Hematopoietic multipotent progenitor cell treated with erythropoietin and hydrocortisone succinate and interleukin-3 and kit ligand, for 17 days (in vitro differentiated cells): Measurements from ENCODE around the gene DCAF10.
"Not testable (repeated sequence)": the region's sequence is repeated elsewhere in the genome, so short reads cannot be mapped to it uniquely, and the experiment has no call there.

Experiments used
- DNase-seq: peaks from one replicate; pipeline ENCODE4 v3.0.0-alpha.2; 2015; ENCODE audit warnings: low spot score

The DCAF10 gene

GRCh38 chr9:37870081-37870798 lies 69.6 kb downstream of the DCAF10 start:
- DNase-seq, result no peak

GRCh38 chr9:37870799-37871176 lies 70.2 kb downstream of the DCAF10 start:
- no peak for DNase-seq

GRCh38 chr9:37873955-37874354 lies 73.4 kb downstream of the DCAF10 start:
- no peak for DNase-seq

- DNase-seq, result no peak
These were observed 75.8 kb downstream of the DCAF10 start for GRCh38 chr9:37876376-37876775.

- DNase-seq, result no peak
These were observed 80.4 kb downstream of the DCAF10 start for GRCh38 chr9:37880916-37881479.

GRCh38 chr9:37887977-37888583 lies 87.5 kb downstream of the DCAF10 start:
- DNase-seq, result not testable (repeated sequence)

- DNase-seq, result no peak
These were observed 88.9 kb downstream of the DCAF10 start for GRCh38 chr9:37889536-37889935.

GRCh38 chr9:37891042-37891441 lies 90.4 kb downstream of the DCAF10 start:
- DNase-seq, result not testable (repeated sequence)

- DNase-seq, result no peak
These were observed 91.5 kb downstream of the DCAF10 start for GRCh38 chr9:37892063-37892462.

- no peak for DNase-seq
These were observed 97.1 kb downstream of the DCAF10 start for GRCh38 chr9:37897665-37898064.

GRCh38 chr9:37899041-37899440 lies 98.4 kb downstream of the DCAF10 start:
- no peak for DNase-seq

- no peak for DNase-seq
These were observed 101.5 kb downstream of the DCAF10 start for GRCh38 chr9:37902131-37902530.

GRCh38 chr9:37902796-37903646 lies 102.4 kb downstream of the DCAF10 start:
- DNase-seq, result peak; percentile 31

- peak; percentile 93 for DNase-seq
These were observed 103.2 kb downstream of the DCAF10 start, which contains the start of gene SLC25A51 for GRCh38 chr9:37903647-37904444. TSS of gene SLC25A51 (minus strand) at chr9:37904127. CDS start at chr9:37888550, 15,577 bp downstream.

GRCh38 chr9:37904445-37905130 lies 104.0 kb downstream of the DCAF10 start:
- no peak for DNase-seq

GRCh38 chr9:37905131-37905505 lies 104.5 kb downstream of the DCAF10 start:
- peak; percentile 30 for DNase-seq

GRCh38 chr9:37905776-37906175 lies 105.2 kb downstream of the DCAF10 start:
- DNase-seq, result no peak

GRCh38 chr9:37906312-37907239 lies 106.0 kb downstream of the DCAF10 start:
- no peak for DNase-seq

GRCh38 chr9:37908283-37908682 lies 107.7 kb downstream of the DCAF10 start:
- no peak for DNase-seq

GRCh38 chr9:37908698-37909186 lies 108.1 kb downstream of the DCAF10 start:
- no peak for DNase-seq
